Activated CD4-positive, alpha-beta T cell treated with anti-CD3 and anti-CD28 coated beads for 48 hours (primary cell): ENCODE measurements around the gene NUMB.
A peak's percentile ranks its signal among the peaks of the same experiment; 100 is the strongest.

Experiments
- DNase-seq: peaks from one replicate; pipeline ENCODE4 v3.0.0-alpha.2; 2020

Gene NUMB

GRCh38 chr14:73285979-73286378, 172.4 kb downstream of the NUMB start:
- no peak for DNase-seq

GRCh38 chr14:73283608-73284379, 174.6 kb downstream of the NUMB start:
- no peak for DNase-seq

GRCh38 chr14:73280903-73281302, 177.4 kb downstream of the NUMB start:
- DNase-seq, result no peak

GRCh38 chr14:73277376-73277775, 181.0 kb downstream of the NUMB start:
- no peak for DNase-seq

- no peak for DNase-seq
These were observed 181.5 kb downstream of the NUMB start for GRCh38 chr14:73276836-73277235.

GRCh38 chr14:73273799-73274198, 184.5 kb downstream of the NUMB start:
- DNase-seq, result no peak

GRCh38 chr14:73272393-73272792, 186.0 kb downstream of the NUMB start:
- no peak for DNase-seq

GRCh38 chr14:73269729-73270531, 188.4 kb downstream of the NUMB start:
- DNase-seq, result peak; percentile 29

GRCh38 chr14:73267474-73267873, 190.9 kb downstream of the NUMB start:
- no peak for DNase-seq

GRCh38 chr14:73266317-73266716, 192.0 kb downstream of the NUMB start:
- DNase-seq, result no peak

- DNase-seq, result no peak
These were observed 192.7 kb downstream of the NUMB start for GRCh38 chr14:73265721-73266046.

GRCh38 chr14:73264885-73265720, 193.2 kb downstream of the NUMB start:
- no peak for DNase-seq

GRCh38 chr14:73264080-73264884, 194.1 kb downstream of the NUMB start:
- no peak for DNase-seq

- no peak for DNase-seq
These were observed 194.7 kb downstream of the NUMB start for GRCh38 chr14:73263606-73264005.

GRCh38 chr14:73262427-73263183, 195.7 kb downstream of the NUMB start:
- DNase-seq, result no peak

GRCh38 chr14:73261520-73262426, 196.6 kb downstream of the NUMB start:
- no peak for DNase-seq

- no peak for DNase-seq
These were observed 197.3 kb downstream of the NUMB start for GRCh38 chr14:73261075-73261474.

GRCh38 chr14:73260574-73260973, 197.8 kb downstream of the NUMB start:
- DNase-seq, result no peak

- no peak for DNase-seq
These were observed 198.5 kb downstream of the NUMB start for GRCh38 chr14:73259837-73260236.

GRCh38 chr14:73258845-73259611, 199.3 kb downstream of the NUMB start:
- peak; percentile 1 for DNase-seq
